ENCODE data around the gene ZNF423. TPM values are rescaled to one million over a fixed set of nuclear protein-coding genes. Genes with fewer than 3 reads are reported as not detected.
A peak's percentile ranks its signal among the peaks of the same experiment; 100 is the strongest.

ZNF423 gene
- total RNA-seq, 1 donor from 2014 or later = 7.1 TPM

DNA sequence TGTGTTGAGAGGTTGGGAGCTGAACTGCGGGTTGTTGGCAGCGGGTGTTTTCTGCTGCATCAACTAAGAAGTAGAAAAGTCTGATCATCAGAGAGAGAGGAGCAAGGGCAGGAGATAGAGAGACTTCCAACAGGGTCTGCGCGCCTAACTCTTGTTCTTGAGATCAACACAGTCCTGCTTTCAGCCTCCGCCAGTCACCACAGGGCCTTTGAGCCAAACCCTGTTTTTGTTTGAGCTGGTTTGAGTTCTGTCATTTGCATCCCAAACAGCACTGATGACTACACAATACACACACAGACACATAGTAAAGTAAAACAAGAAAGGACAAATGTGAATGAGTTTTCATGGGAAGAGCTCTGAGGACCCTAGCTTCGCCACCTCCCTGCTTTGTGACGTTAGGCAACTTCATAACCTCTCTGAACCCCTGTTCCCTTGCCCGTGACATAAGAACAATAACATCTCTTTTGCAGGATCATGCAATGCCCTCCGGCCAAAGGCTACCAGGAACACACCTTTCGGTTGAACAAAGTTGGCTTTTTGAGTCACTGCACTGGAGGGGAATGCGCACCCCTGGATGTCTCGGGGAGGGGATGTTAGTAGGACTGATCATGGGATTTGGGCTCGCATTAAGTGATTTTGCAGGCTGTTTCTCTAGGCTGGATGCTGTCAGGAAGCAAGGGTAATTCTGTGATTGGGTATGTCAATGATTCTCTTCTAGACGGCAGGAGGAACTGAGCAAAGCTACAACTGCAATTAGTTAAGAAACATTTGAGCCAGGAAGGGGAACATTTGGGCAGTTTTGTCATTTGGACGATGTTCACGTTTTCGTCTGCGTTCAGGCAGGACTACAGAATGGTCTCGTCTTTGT lies 390.0 kb downstream of the ZNF423 start:
- no peak for DNase-seq

GRCh38 chr16:49464877-49465504 lies 390.9 kb downstream of the ZNF423 start:
- no peak for DNase-seq

GRCh38 chr16:49464093-49464492 lies 391.8 kb downstream of the ZNF423 start:
- DNase-seq = no peak

GRCh38 chr16:49463529-49463928 lies 392.4 kb downstream of the ZNF423 start:
- no peak for DNase-seq

GRCh38 chr16:49462989-49463371 lies 392.9 kb downstream of the ZNF423 start:
- DNase-seq = no peak

DNA sequence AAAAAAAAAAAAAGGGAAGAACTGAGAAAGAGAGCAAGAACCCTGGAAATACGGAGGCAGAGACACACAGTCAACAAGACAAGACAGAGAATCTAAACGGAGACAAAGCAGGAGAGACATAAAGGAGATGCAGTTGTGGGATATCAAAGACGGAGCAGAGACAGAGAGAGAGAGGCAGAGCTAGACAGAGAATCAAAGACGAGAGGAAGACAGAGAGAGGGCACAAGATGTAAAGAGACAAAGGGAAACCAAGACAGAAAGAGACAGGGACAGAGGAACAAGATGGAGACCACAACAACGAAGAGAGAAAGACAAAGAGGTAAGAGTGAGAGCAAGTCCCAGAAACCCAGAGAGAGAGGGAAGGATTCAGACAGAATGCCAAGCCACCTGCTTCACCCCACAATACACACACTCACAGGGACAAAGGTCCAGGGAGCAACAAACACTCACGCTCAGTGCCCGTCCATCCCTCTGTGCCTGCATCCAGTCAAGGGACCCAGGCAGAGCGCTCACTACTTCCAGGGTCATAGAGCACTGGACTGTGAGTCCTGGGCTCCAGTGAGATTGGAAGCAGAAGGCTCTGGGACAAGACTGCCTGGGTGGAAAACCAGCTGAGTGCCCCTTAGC lies 393.4 kb downstream of the ZNF423 start:
- DNase-seq = no peak

DNA sequence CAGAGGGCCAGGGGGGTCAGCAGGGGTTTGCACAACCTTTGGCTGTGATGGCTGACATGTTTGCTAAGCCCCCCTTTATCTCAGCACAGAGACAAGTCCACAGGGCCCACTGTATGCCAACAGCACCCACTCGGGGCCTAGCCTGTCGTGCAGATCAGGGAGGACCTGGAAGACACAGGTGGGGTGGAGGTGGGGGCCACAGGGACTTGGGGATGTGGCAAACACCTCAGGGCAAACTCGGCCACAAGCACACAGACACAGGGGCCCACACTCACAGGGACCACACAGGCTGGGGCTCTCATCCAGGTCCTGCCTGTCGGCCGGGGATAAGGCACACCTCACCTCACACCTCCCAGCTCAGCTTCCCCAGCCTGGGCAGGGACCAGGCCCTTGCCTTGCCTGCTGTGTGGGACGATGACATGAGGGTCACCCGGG lies 394.4 kb downstream of the ZNF423 start:
- DNase-seq = no peak

GRCh38 chr16:49460786-49461470 lies 395.0 kb downstream of the ZNF423 start:
- no peak for DNase-seq

DNA sequence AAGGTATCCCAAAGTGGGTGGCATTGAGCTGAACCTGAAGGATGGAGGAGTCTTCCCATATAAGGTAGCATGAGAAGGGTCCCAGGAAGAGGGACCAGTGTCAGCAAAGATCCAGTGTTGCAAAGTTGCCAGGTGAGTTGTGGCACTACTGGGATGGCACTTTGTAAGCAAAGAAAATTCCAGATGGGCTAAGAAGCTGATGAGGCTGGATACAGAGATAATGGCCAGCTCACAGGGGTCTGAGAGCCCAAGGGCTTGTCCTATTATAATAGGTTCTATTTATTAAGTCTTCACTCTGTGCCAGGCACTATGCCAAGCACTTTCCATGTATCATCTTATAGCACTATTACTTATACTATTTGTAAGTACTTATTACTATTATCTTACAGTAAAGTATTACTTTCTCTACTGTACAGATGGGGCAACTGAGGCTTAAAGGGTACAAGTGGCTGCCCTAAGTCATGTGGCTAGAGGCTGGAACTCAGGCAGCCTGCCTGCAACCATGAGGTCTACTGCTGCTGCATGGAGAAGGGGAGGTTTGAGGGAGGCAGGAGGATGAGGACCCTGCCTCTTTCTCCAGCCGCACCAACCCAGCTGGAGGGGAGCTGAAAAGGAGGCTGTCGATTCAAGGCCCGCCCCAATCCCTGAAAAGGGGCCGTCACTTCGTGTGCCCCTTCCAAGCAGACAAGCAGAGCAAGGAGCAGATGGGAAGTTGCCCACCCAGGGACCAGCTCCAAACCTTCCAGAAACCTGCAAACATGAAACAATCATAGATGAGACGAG lies 395.8 kb downstream of the ZNF423 start:
- DNase-seq = no peak

GRCh38 chr16:49458656-49459445 lies 397.1 kb downstream of the ZNF423 start:
- no peak for DNase-seq

DNA sequence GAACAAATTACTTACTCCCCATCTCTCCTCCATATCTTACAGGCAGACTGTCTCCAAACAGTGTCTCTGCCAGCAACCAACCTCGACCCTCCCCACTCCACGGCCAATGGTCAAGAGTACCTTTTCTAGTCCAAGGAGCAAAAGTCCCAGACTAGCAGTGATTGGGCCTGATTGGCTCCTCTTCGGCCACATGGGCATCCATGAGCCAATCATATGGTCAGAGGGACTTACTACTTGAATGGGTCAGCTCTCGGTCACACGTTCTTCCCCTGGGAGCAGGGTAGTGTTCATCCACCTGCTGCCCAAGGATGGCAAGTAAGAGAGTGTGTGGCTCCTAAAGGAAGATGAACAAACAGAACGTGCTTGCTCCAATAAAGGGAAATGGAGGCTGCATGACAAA lies 397.7 kb downstream of the ZNF423 start:
- no peak for DNase-seq

DNA sequence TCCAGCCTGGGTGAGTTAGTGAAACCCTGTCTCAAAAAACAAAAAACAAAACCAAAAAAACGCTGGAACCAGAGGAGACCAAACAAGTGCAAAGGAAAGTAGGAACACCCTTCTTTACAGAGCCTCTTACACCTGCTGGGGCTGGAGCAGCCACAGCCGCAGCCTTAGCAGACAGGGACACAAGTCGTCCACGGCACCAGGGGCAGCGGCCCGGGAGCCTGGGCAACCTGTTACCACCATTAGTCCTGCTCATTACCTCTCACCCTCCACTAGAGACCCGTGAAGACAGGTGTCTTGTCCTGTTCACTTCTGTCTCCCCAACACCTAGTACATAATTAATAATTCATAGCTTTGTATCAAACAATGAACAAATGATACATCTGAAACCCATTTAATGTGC lies 398.7 kb downstream of the ZNF423 start:
- DNase-seq = no peak

GRCh38 chr16:49456763-49457162 lies 399.1 kb downstream of the ZNF423 start:
- DNase-seq = no peak

GRCh38 chr16:49455991-49456745 lies 399.7 kb downstream of the ZNF423 start:
- DNase-seq = no peak

- no peak for DNase-seq
Observed at GRCh38 chr16:49455181-49455990, 400.5 kb downstream of the ZNF423 start.

- no peak for DNase-seq
Observed at GRCh38 chr16:49454426-49455180, 401.3 kb downstream of the ZNF423 start.

- no peak for DNase-seq
Observed at GRCh38 chr16:49453983-49454382, 401.9 kb downstream of the ZNF423 start.

DNA sequence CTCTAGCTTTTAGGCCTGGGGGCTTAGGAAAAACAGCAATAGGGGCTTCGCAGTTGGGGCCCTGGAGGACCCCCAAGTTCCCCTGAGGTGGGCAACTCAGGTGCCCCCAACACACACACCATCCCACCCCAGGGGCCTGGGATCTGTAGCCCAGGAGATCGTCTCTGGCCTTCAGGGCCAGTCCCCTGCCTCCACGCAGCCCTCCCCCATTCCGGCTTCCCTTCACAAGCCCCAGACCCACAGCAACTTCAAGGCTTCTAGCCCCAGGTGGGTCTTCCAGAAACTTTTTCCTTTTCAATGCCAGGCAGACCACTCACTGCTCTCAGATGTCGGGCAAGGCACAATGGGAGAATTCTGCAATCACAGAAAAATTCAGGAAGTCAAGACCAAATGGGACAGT lies 402.9 kb downstream of the ZNF423 start:
- DNase-seq = no peak

GRCh38 chr16:49452578-49452977 lies 403.3 kb downstream of the ZNF423 start:
- peak; percentile 12 for DNase-seq
